ENCODE results near the gene SLC29A3.

Gene SLC29A3

GRCh38 chr10:71273506-71273905 lies 45.6 kb upstream of the SLC29A3 start:
- POLR2A ChIA-PET: no interaction called here
- no peak for TF ChIP-seq HDGF (IDR thresholded peaks at IDR 0.05; ENCODE audit: borderline replicate concordance)
- TF ChIP-seq SP1 (IDR thresholded peaks at IDR 0.05): no peak
- TF ChIP-seq LEF1 (IDR thresholded peaks at IDR 0.05; ENCODE audit: borderline replicate concordance): no peak
- no peak for TF ChIP-seq ELF4 (IDR thresholded peaks at IDR 0.05)
- CTCF ChIA-PET: no interaction called here
- DNase-seq (ENCODE audit: extremely low spot score): no peak

- CTCF ChIA-PET: interaction anchor here (0.6 to 2.4 kb wide), 3 partner anchors 9 to 32 kb away, joined by 3 to 11 read pairs (median 4); no protein-coding TSS in a partner anchor
- DNase-seq (ENCODE audit: extremely low spot score): no peak
- TF ChIP-seq ARNT (IDR thresholded peaks at IDR 0.05): no peak
- POLR2A ChIA-PET: no interaction called here
These were observed 43.9 kb upstream of the SLC29A3 start for GRCh38 chr10:71274901-71275796.

- POLR2A ChIA-PET: interaction anchor here (1.6 kb wide), 1 partner anchor 10 kb away, joined by 3 read pairs; no protein-coding TSS in a partner anchor
- TF ChIP-seq FOXA1 (IDR thresholded peaks at IDR 0.05) (no peak), ZNF384 (IDR thresholded peaks at IDR 0.05) (no peak), NFRKB (IDR thresholded peaks at IDR 0.05) (no peak), SP1 (IDR thresholded peaks at IDR 0.05) (no peak)
- DNase-seq (ENCODE audit: extremely low spot score): no peak
- CTCF ChIA-PET: interaction anchor here (2.4 kb wide), 1 partner anchor 7 kb away, joined by 11 read pairs; no protein-coding TSS in a partner anchor
These were observed 42.2 kb upstream of the SLC29A3 start for GRCh38 chr10:71276873-71277272.

DNA sequence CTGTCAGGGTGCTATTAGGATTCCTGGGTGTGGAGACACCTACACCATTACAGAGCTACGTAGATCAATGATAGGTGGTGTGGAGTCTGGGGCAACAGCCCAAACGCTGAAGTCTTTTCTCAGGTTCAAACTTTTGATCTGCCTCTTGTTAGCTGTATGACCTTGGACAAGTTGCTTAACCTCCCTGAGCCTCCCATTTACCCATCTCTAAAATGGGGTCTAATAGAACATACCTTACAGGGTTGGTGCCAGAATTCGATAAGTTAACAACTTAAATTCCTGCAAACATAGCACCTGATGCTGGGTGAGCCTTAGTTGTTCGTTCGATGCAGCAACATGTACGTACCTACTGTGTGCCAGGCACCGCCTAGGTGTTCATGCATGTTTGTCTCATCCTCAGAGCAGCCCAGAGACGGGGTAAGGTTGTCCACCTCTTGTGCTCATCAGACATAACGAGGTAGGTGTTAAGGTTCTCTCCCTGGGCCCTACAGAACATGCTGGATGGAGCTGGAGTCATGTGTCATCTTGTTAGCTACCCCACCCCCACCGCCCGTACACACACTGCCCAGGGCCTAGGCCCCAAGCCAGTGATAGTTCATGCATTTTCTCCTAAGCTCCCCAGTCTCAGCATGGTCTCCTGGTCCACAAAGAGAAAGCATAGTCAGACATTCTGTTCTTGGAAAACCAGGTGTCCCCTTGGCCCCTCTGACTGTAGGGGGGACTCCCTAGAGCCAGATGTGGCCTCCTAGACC lies 41.0 kb upstream of the SLC29A3 start:
- DNase-seq (ENCODE audit: extremely low spot score): no peak
- ChIA-PET CTCF (interaction anchor here (0.6 kb wide), 1 partner anchor 125 kb away, joined by 3 read pairs; no protein-coding TSS in a partner anchor), POLR2A (no interaction called here)
- TF ChIP-seq ARNT (IDR thresholded peaks at IDR 0.05) (no peak), FOXM1 (IDR thresholded peaks at IDR 0.05; ENCODE audit: borderline replicate concordance) (no peak), FOXK2 (IDR thresholded peaks at IDR 0.05) (no peak), L3MBTL2 (conservative IDR thresholded peaks at IDR 0.05) (no peak), FOXA1 (IDR thresholded peaks at IDR 0.05) (no peak), LEF1 (IDR thresholded peaks at IDR 0.05; ENCODE audit: borderline replicate concordance) (no peak), TARDBP (IDR thresholded peaks at IDR 0.05) (no peak), BHLHE40 (IDR thresholded peaks at IDR 0.05; ENCODE audit: borderline replicate concordance) (no peak), NFRKB (IDR thresholded peaks at IDR 0.05) (no peak), PKNOX1 (IDR thresholded peaks at IDR 0.05) (no peak), HDGF (IDR thresholded peaks at IDR 0.05; ENCODE audit: borderline replicate concordance) (no peak)

DNA sequence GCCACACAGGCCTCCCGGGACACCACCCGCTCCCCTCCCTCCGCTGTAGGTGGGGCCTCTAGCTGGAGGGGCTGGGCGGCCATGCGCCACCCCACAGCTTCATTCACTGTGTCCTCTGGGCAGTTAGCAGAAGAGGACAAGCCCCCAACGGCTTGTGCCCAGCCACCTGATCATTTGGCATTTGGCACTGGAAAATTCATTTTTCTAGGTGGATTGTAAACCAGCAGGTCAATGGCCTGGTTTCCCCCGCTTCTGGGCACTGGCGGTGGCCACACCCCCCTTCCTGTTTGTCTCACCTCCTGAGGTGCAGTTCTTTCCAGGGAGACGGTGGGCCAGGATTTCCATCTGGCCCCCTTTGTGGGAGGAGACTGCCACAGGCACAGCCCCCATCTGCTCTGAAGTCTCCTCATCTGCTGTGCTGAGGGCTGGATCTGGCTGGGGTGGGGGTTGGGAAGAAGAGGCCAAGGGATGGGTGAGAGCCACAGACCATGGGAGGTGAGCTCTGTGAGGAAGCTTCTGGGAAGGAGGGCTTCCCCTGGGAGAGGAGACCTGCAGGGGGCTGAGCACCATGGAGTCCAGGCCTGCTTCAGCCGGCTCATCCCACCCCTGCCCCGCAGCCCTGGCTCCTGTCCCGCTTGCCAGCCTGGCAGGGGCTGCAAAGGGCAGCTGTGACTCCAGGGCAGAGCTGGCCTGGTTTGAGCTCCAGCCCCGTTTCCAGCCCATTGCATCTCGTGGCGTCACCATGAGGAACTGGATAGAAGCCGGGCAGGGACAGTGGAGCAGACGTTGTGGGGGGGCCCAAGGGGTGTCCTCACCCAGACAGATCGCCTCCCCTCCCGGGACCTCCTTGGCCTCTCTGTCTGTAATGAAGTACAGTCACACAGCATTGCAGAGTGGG lies 40.1 kb upstream of the SLC29A3 start:
- TF ChIP-seq ELF4 (IDR thresholded peaks at IDR 0.05) (no peak), CTBP1 (IDR thresholded peaks at IDR 0.05; ENCODE audit: borderline replicate concordance) (no peak), L3MBTL2 (conservative IDR thresholded peaks at IDR 0.05) (no peak), SP1 (IDR thresholded peaks at IDR 0.05) (no peak), LEF1 (IDR thresholded peaks at IDR 0.05; ENCODE audit: borderline replicate concordance) (no peak), FOXA1 (IDR thresholded peaks at IDR 0.05) (no peak), SUZ12 (IDR thresholded peaks at IDR 0.05) (no peak), HDGF (IDR thresholded peaks at IDR 0.05; ENCODE audit: borderline replicate concordance) (no peak), FOXM1 (IDR thresholded peaks at IDR 0.05; ENCODE audit: borderline replicate concordance) (no peak), PKNOX1 (IDR thresholded peaks at IDR 0.05) (no peak), FOXK2 (IDR thresholded peaks at IDR 0.05) (no peak), BHLHE40 (IDR thresholded peaks at IDR 0.05; ENCODE audit: borderline replicate concordance) (no peak), ZNF384 (IDR thresholded peaks at IDR 0.05) (no peak), ARNT (IDR thresholded peaks at IDR 0.05) (no peak), TARDBP (IDR thresholded peaks at IDR 0.05) (no peak), NFRKB (IDR thresholded peaks at IDR 0.05) (no peak)
- ChIA-PET CTCF (no interaction called here), POLR2A (no interaction called here)
- no peak for DNase-seq (ENCODE audit: extremely low spot score)

DNA sequence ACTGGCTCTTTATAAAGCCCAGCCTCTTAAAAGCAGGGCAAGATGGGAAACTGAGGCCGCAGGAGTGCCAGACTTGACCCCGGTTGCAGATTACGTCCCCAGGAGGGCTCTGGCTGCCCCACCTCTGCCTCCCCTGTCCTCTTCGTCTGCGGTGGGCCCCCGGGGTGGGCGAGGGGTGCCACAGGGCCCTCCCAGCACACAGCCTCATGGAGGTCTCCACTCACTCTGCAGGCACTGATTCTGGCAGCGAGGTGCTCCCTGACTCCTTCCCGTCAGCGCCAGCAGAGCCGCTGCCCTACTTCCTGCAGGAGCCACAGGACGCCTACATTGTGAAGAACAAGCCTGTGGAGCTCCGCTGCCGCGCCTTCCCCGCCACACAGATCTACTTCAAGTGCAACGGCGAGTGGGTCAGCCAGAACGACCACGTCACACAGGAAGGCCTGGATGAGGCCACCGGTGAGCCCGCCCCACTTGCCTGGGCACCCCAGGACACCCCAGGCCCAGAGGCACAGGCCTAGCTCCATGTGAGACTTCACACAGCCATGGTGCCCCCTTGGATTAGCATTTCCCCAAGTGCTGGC lies 39.4 kb upstream of the SLC29A3 start:
- POLR2A ChIA-PET: no interaction called here
- CTCF ChIA-PET: no interaction called here

More for the DNA sequence above, 39.4 kb upstream of the SLC29A3 start:
- no peak for DNase-seq (ENCODE audit: extremely low spot score)
- TF ChIP-seq HDGF (IDR thresholded peaks at IDR 0.05; ENCODE audit: borderline replicate concordance) (no peak), PKNOX1 (IDR thresholded peaks at IDR 0.05) (no peak), TARDBP (IDR thresholded peaks at IDR 0.05) (no peak)

All from HEK293T (cell line).